Panc1 (cell line): ENCODE results near the gene FBXO31. TPM values are rescaled to one million over a fixed set of nuclear protein-coding genes. Genes with fewer than 3 reads are reported as not detected.

ENCODE experiments used
- ATAC-seq: fragments of 200-7000 bp; cut with Tn5 transposase; 2 replicates; pipeline ENCODE4 v1.9.1; 2020; ENCODE audit warnings: mild to moderate bottlenecking, moderate library complexity
- BruUV-seq: library from RNA; stranded (reverse); fragments of 400-500 nt; replicated peaks from 2 replicates; lab custom pipeline; 2021; lab: Mats Ljungman, UMichigan
- CTCF ChIA-PET: fragments of 300-600 bp; sonication (Branson Sonifier 250); formaldehyde crosslinking; loops from one replicate; lab custom pipeline; 2022; ENCODE audit warnings: antibody characterized with exemption; lab: Charles Lee
- POLR2A ChIA-PET: fragments of 300-600 bp; sonication (Branson Sonifier 250); formaldehyde crosslinking; loops from one replicate; lab custom pipeline; 2022; ENCODE audit warnings: antibody characterized with exemption; lab: Charles Lee
- DNase-seq: peaks from one replicate; pipeline ENCODE4 v3.0.0-alpha.2; 2010; ENCODE audit warnings: low read depth, low spot score
- H3K27ac ChIP-seq: 2 replicates; pipeline ENCODE4 v1.5.1; 2011; ENCODE audit warnings: mild to moderate bottlenecking, low read length, inconsistent platforms
- H3K27me3 ChIP-seq: fragments of 200-500 bp; sonication (Bioruptor generic); 2 replicates; pipeline ENCODE4 v1.6.0; 2014; ENCODE audit warnings: low read length, inconsistent platforms; ENCODE audit not compliant: control insufficient read depth, insufficient read depth
- H3K36me3 ChIP-seq: fragments of 200-500 bp; sonication (Bioruptor generic); 2 replicates; pipeline ENCODE4 v1.5.1; 2014; ENCODE audit warnings: inconsistent platforms, mild to moderate bottlenecking, low read length, moderate library complexity; ENCODE audit not compliant: control insufficient read depth, insufficient read depth
- H3K4me1 ChIP-seq: 2 replicates; pipeline ENCODE4 v1.5.1; 2011; ENCODE audit warnings: inconsistent platforms, mild to moderate bottlenecking, low read length, moderate library complexity; ENCODE audit not compliant: control insufficient read depth, insufficient read depth
- H3K4me3 ChIP-seq, 2 experiments: 2 replicates each; pipeline ENCODE4 v1.5.1; 2011 to 2012; ENCODE audit warnings: low read depth in 2 of 2, low read length in 2 of 2, mild to moderate bottlenecking in 2 of 2, inconsistent platforms in 1 of 2, moderate library complexity in 1 of 2
- H3K9me3 ChIP-seq: fragments of 200-500 bp; sonication (Bioruptor generic); 2 replicates; pipeline ENCODE4 v1.5.1; 2014; ENCODE audit warnings: low read depth, mild to moderate bottlenecking, inconsistent platforms, low read length, moderate library complexity; ENCODE audit not compliant: control insufficient read depth, insufficient read depth
- POLR2AphosphoS5 ChIP-seq: IDR thresholded peaks from 2 replicates; pipeline ENCODE4 v1.6.1; 2012; ENCODE audit warnings: mild to moderate bottlenecking, low read depth, low read length, moderate library complexity
- SIN3A ChIP-seq: IDR thresholded peaks from 2 replicates; pipeline ENCODE4 v1.6.1; 2012; ENCODE audit warnings: low read depth, mild to moderate bottlenecking, low read length, moderate library complexity, borderline replicate concordance; ENCODE audit not compliant: insufficient read depth
- TCF7L2 ChIP-seq: IDR thresholded peaks from 2 replicates; pipeline ENCODE4 v1.6.1; 2011; ENCODE audit warnings: mild to moderate bottlenecking, low read depth, low read length, inconsistent platforms
- in situ Hi-C: cut with HindIII; loops from 2 replicates; pipeline ENCODE4 v1.10.0; 2016; ENCODE audit warnings: low sequenced_read_pairs, low pct_unique_long_range_greater_than_20kb
- intact Hi-C: fragments of 100-400 bp; cut with micrococcal nuclease; formaldehyde crosslinking; loops from one replicate; pipeline ENCODE4 v1.10.0; 2022; ENCODE audit not compliant: unreplicated experiment
- total RNA-seq: library from RNA; stranded (reverse); gene quantifications from one replicate; pipeline ENCODE4 v1.2.1, GENCODE V29; 2021; ENCODE audit not compliant: unreplicated experiment
- TF ChIP-seq, protein P1 (sequence below): fragments of 450-650 bp; IDR thresholded peaks from 2 replicates; pipeline ENCODE4 v1.5.1; 2017; ENCODE audit warnings: mild to moderate bottlenecking
- TF ChIP-seq, protein P2 (sequence below), 2 experiments: IDR thresholded peaks; 2 replicates each; pipeline ENCODE4 v1.6.1; 2011 to 2012; ENCODE audit warnings: low read depth in 2 of 2, control low read depth in 1 of 2, low read length in 1 of 2, mild to moderate bottlenecking in 1 of 2, moderate library complexity in 1 of 2; ENCODE audit not compliant: insufficient read depth in 1 of 2

The FBXO31 gene
- total RNA-seq, 1 experiment from 2014 or later, result 22.4 TPM

DNA sequence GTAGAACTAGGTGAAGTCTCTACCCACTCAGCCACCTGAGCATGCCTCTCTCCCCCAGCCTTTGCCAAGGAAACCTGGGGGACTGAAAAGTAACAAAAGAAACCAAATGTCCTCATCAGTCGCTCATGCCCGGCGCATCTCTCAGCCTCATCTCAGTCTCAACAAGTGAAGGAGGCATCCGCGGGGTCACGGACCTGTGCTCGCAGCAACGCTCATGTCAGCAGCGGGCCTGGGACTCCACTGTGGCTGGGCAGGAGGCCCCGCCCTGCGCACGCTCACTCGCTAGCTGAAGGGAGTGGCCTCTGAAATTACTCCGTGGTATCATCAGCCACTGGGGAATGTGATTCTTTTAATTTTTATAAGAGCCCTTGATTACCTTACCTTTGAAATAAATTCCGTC lies 39.9 kb upstream of the FBXO31 start:
- POLR2A ChIA-PET, result no interaction called here
- Histone ChIP-seq H3K27ac (no peak overlapping the region), H3K4me3 (no peak overlapping the region), H3K27me3 (no peaks in the 10 kb centered on the region), H3K36me3 (no peaks in the 10 kb centered on the region; the same call in 1 of the 2 replicates), H3K9me3 (no peaks in the 10 kb centered on the region), H3K4me1 (no peaks in the 10 kb centered on the region)
- CTCF ChIA-PET, result no interaction called here
- DNase-seq, result no peak
- ATAC-seq, result no peak
- TF ChIP-seq TCF7L2, result no peak
- no peak for TF ChIP-seq POLR2AphosphoS5
- TF ChIP-seq, protein P1, sequence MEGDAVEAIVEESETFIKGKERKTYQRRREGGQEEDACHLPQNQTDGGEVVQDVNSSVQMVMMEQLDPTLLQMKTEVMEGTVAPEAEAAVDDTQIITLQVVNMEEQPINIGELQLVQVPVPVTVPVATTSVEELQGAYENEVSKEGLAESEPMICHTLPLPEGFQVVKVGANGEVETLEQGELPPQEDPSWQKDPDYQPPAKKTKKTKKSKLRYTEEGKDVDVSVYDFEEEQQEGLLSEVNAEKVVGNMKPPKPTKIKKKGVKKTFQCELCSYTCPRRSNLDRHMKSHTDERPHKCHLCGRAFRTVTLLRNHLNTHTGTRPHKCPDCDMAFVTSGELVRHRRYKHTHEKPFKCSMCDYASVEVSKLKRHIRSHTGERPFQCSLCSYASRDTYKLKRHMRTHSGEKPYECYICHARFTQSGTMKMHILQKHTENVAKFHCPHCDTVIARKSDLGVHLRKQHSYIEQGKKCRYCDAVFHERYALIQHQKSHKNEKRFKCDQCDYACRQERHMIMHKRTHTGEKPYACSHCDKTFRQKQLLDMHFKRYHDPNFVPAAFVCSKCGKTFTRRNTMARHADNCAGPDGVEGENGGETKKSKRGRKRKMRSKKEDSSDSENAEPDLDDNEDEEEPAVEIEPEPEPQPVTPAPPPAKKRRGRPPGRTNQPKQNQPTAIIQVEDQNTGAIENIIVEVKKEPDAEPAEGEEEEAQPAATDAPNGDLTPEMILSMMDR, result no peak
- TF ChIP-seq, protein P2, sequence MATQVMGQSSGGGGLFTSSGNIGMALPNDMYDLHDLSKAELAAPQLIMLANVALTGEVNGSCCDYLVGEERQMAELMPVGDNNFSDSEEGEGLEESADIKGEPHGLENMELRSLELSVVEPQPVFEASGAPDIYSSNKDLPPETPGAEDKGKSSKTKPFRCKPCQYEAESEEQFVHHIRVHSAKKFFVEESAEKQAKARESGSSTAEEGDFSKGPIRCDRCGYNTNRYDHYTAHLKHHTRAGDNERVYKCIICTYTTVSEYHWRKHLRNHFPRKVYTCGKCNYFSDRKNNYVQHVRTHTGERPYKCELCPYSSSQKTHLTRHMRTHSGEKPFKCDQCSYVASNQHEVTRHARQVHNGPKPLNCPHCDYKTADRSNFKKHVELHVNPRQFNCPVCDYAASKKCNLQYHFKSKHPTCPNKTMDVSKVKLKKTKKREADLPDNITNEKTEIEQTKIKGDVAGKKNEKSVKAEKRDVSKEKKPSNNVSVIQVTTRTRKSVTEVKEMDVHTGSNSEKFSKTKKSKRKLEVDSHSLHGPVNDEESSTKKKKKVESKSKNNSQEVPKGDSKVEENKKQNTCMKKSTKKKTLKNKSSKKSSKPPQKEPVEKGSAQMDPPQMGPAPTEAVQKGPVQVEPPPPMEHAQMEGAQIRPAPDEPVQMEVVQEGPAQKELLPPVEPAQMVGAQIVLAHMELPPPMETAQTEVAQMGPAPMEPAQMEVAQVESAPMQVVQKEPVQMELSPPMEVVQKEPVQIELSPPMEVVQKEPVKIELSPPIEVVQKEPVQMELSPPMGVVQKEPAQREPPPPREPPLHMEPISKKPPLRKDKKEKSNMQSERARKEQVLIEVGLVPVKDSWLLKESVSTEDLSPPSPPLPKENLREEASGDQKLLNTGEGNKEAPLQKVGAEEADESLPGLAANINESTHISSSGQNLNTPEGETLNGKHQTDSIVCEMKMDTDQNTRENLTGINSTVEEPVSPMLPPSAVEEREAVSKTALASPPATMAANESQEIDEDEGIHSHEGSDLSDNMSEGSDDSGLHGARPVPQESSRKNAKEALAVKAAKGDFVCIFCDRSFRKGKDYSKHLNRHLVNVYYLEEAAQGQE (IDR thresholded peaks at IDR 0.05; ENCODE audit: insufficient read depth in 1 of 2, low read depth in 2 of 2, low read length in 1 of 2), result no peak
- TF ChIP-seq SIN3A, result no peak
- intact Hi-C loops (no loop called here), in situ Hi-C loops (no loop called here)
- no TSS peak for BruUV-seq

DNA sequence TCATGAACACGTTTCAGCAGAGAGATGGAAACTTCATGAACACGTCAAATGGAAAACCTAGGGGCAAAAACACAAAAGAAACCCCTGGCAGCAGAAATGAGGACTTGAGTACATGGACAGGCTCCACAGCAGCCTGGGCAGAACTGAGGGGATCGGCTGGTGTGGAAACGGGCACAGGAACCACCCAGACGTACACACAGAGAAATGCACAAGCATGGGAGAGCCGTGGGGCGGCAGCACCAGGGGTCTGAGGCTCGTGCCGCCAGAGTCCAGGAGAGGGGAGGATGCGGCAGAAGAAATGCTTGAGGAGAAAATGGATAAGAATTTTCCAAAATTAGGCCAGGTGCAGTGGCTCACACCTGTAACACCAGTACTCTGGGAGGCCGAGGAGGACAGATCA lies 38.5 kb upstream of the FBXO31 start:
- TF ChIP-seq, protein P1, result no peak
- TF ChIP-seq POLR2AphosphoS5 (no peak), SIN3A (no peak), TCF7L2 (no peak)
- TF ChIP-seq, protein P2 (IDR thresholded peaks at IDR 0.05; ENCODE audit: insufficient read depth in 1 of 2, low read depth in 2 of 2, low read length in 1 of 2), result no peak
- no peak overlapping the region for H3K4me3 ChIP-seq
- H3K36me3 ChIP-seq, result no peaks in the 10 kb centered on the region; the same call in 1 of the 2 replicates
- in situ Hi-C loops (no loop called here), intact Hi-C loops (no loop called here)
- H3K27ac ChIP-seq, result no peak overlapping the region
- no peak for DNase-seq
- no peaks in the 10 kb centered on the region for H3K27me3 ChIP-seq
- no peaks in the 10 kb centered on the region for H3K4me1 ChIP-seq
- ChIA-PET POLR2A (no interaction called here), CTCF (interaction anchor here (0.6 kb wide), 1 partner anchor 149 kb away, joined by 4 read pairs; no protein-coding TSS in a partner anchor)
- no peaks in the 10 kb centered on the region for H3K9me3 ChIP-seq
- no TSS peak for BruUV-seq
- ATAC-seq, result no peak
